Measurements from ENCODE around the gene ZNF747.

The ZNF747 gene

GRCh38 chr16:30535777-30536190 lies 1.1 kb upstream of the ZNF747 start:
- peak; percentile 75 for DNase-seq (ENCODE audit: extremely low spot score)
- ChIA-PET POLR2A (interaction anchor here (0.7 to 11.3 kb wide), 31 partner anchors 8 to 413 kb away, joined by 3 to 181 read pairs (median 9); partner anchors contain the start of genes CORO1A, DCTPP1, FBRS and MAPK3), CTCF (interaction anchor here (0.6 to 1.9 kb wide), 17 partner anchors 9 to 696 kb away, joined by 3 to 19 read pairs (median 5); partner anchors contain the start of genes DCTPP1, PRR14 and ZNF764)
- TF ChIP-seq HDGF (IDR thresholded peaks at IDR 0.05; ENCODE audit: borderline replicate concordance), result 0 out of 2 replicates have a peak, but pooled peaks have one; percentile 49
- TF ChIP-seq SUZ12 (IDR thresholded peaks at IDR 0.05), result no peak
- TF ChIP-seq FOXA1 (IDR thresholded peaks at IDR 0.05), result no peak
- TF ChIP-seq SP1 (IDR thresholded peaks at IDR 0.05), result no peak
- no peak for TF ChIP-seq ARNT (IDR thresholded peaks at IDR 0.05)
- no peak for TF ChIP-seq FOXK2 (IDR thresholded peaks at IDR 0.05)
- peak; percentile 3; the same call in 1 of the 2 replicates for TF ChIP-seq L3MBTL2 (conservative IDR thresholded peaks at IDR 0.05)
- TF ChIP-seq TARDBP (IDR thresholded peaks at IDR 0.05), result no peak

- CTCF ChIA-PET, result interaction anchor here (0.6 to 2.4 kb wide), 18 partner anchors 8 to 696 kb away, joined by 3 to 19 read pairs (median 6); partner anchors contain the start of genes DCTPP1, PRR14 and ZNF764
- DNase-seq (ENCODE audit: extremely low spot score), result no peak
- peak; percentile 94 for TF ChIP-seq L3MBTL2 (conservative IDR thresholded peaks at IDR 0.05)
- no peak for TF ChIP-seq NFRKB (IDR thresholded peaks at IDR 0.05)
- TF ChIP-seq BHLHE40 (IDR thresholded peaks at IDR 0.05; ENCODE audit: borderline replicate concordance), result no peak
- peak; percentile 74; the same call in 1 of the 2 replicates for TF ChIP-seq ELF4 (IDR thresholded peaks at IDR 0.05)
- no peak for TF ChIP-seq TARDBP (IDR thresholded peaks at IDR 0.05)
- no peak for TF ChIP-seq SUZ12 (IDR thresholded peaks at IDR 0.05)
- POLR2A ChIA-PET, result interaction anchor here (0.6 to 11.3 kb wide), 39 partner anchors 8 to 540 kb away, joined by 3 to 181 read pairs (median 5); partner anchors contain the start of genes CORO1A, DCTPP1, FBRS and MAPK3
These were observed 583 bp upstream of the ZNF747 start for GRCh38 chr16:30535106-30535776.

DNA sequence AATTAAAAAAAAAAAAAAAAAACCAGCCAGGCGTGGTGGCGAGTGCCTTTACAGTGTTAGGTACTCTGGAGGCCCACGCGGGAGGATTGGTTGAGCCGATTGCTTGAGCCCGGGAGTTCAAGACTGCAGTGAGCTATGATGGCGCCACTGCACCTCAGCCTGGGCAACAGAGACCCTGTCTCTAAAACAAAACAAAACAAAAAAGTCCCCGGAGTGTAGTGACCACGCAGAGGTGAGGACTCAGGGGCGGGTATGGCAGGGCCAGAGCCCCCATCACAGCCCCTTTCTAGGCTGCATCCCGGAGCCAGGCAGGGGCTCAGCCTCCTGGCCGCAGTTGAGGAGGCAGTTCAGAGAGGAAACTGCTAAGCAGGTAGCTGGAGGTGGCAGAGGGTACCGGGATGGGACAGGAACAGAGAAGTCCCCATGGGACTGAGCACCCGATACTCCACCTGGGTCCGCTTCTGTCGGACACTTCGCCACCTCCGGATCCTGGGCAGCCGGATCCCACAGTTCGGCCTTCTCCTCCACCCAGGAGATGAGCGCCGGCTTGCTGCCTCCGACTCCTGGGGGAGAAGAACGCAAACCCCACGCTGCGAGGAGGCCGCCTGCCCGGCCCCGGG lies 800 bp downstream of the ZNF747 start:
- CTCF ChIA-PET, result interaction anchor here (0.8 to 2.4 kb wide), 2 partner anchors 82 to 104 kb away, joined by 3 to 8 read pairs; partner anchors contain the start of gene DCTPP1
- no peak for TF ChIP-seq BHLHE40 (IDR thresholded peaks at IDR 0.05; ENCODE audit: borderline replicate concordance)
- TF ChIP-seq FOXA1 (IDR thresholded peaks at IDR 0.05), result no peak
- TF ChIP-seq LEF1 (IDR thresholded peaks at IDR 0.05; ENCODE audit: borderline replicate concordance), result no peak
- TF ChIP-seq NFRKB (IDR thresholded peaks at IDR 0.05), result no peak
- no peak for TF ChIP-seq CTBP1 (IDR thresholded peaks at IDR 0.05; ENCODE audit: borderline replicate concordance)
- TF ChIP-seq ELF4 (IDR thresholded peaks at IDR 0.05), result no peak
- no peak for TF ChIP-seq TARDBP (IDR thresholded peaks at IDR 0.05)
- no peak for TF ChIP-seq ZNF384 (IDR thresholded peaks at IDR 0.05)
- no peak for TF ChIP-seq ARNT (IDR thresholded peaks at IDR 0.05)
- no peak for TF ChIP-seq SP1 (IDR thresholded peaks at IDR 0.05)
- TF ChIP-seq HDGF (IDR thresholded peaks at IDR 0.05; ENCODE audit: borderline replicate concordance), result no peak
- no peak for TF ChIP-seq FOXM1 (IDR thresholded peaks at IDR 0.05; ENCODE audit: borderline replicate concordance)
- TF ChIP-seq L3MBTL2 (conservative IDR thresholded peaks at IDR 0.05), result no peak
- TF ChIP-seq FOXK2 (IDR thresholded peaks at IDR 0.05), result no peak
- no peak for DNase-seq (ENCODE audit: extremely low spot score)
- POLR2A ChIA-PET, result interaction anchor here (0.7 to 11.3 kb wide), 22 partner anchors 9 to 411 kb away, joined by 3 to 181 read pairs (median 5); partner anchors contain the start of genes DCTPP1, MAPK3, ZNF688 and ZNF689

- no peak for DNase-seq (ENCODE audit: extremely low spot score)
- POLR2A ChIA-PET, result interaction anchor here (1.0 to 11.3 kb wide), 7 partner anchors 8 to 103 kb away, joined by 3 to 181 read pairs (median 37); partner anchors contain the start of genes DCTPP1, ZNF688, ZNF689 and ZNF764
- TF ChIP-seq FOXM1 (IDR thresholded peaks at IDR 0.05; ENCODE audit: borderline replicate concordance) (no peak), LEF1 (IDR thresholded peaks at IDR 0.05; ENCODE audit: borderline replicate concordance) (no peak), ELF4 (IDR thresholded peaks at IDR 0.05) (no peak), HDGF (IDR thresholded peaks at IDR 0.05; ENCODE audit: borderline replicate concordance) (no peak), SP1 (IDR thresholded peaks at IDR 0.05) (no peak)
- CTCF ChIA-PET, result interaction anchor here (2.4 kb wide), 1 partner anchor 103 kb away, joined by 8 read pairs; the partner anchor contains the start of gene DCTPP1
These were observed 1.5 kb downstream of the ZNF747 start for GRCh38 chr16:30533146-30533522.

- no peak for TF ChIP-seq CTBP1 (IDR thresholded peaks at IDR 0.05; ENCODE audit: borderline replicate concordance)
- no peak for TF ChIP-seq ELF4 (IDR thresholded peaks at IDR 0.05)
- TF ChIP-seq TARDBP (IDR thresholded peaks at IDR 0.05), result no peak
- no peak for TF ChIP-seq ZNF384 (IDR thresholded peaks at IDR 0.05)
- no peak for TF ChIP-seq FOXK2 (IDR thresholded peaks at IDR 0.05)
- TF ChIP-seq BHLHE40 (IDR thresholded peaks at IDR 0.05; ENCODE audit: borderline replicate concordance), result no peak
- TF ChIP-seq HDGF (IDR thresholded peaks at IDR 0.05; ENCODE audit: borderline replicate concordance), result no peak
- TF ChIP-seq NFRKB (IDR thresholded peaks at IDR 0.05), result no peak
- TF ChIP-seq SP1 (IDR thresholded peaks at IDR 0.05), result no peak
- no peak for TF ChIP-seq LEF1 (IDR thresholded peaks at IDR 0.05; ENCODE audit: borderline replicate concordance)
- no peak for TF ChIP-seq SUZ12 (IDR thresholded peaks at IDR 0.05)
- no peak for TF ChIP-seq L3MBTL2 (conservative IDR thresholded peaks at IDR 0.05)
- no peak for TF ChIP-seq FOXM1 (IDR thresholded peaks at IDR 0.05; ENCODE audit: borderline replicate concordance)
- TF ChIP-seq ARNT (IDR thresholded peaks at IDR 0.05), result no peak
- ChIA-PET POLR2A (interaction anchor here (1.3 to 11.3 kb wide), 3 partner anchors 8 to 102 kb away, joined by 3 to 181 read pairs (median 29); partner anchors contain the start of genes DCTPP1 and ZNF764), CTCF (interaction anchor here (2.4 kb wide), 1 partner anchor 103 kb away, joined by 8 read pairs; the partner anchor contains the start of gene DCTPP1)
- no peak for DNase-seq (ENCODE audit: extremely low spot score)
These were observed 2.1 kb downstream of the ZNF747 start for GRCh38 chr16:30532285-30533145.

- POLR2A ChIA-PET, result interaction anchor here (0.6 to 7.2 kb wide), 16 partner anchors 11 to 128 kb away, joined by 3 to 49 read pairs (median 4); partner anchors contain the start of genes DCTPP1, FBRS, SEPHS2 and ZNF688
- no peak for DNase-seq (ENCODE audit: extremely low spot score)
- CTCF ChIA-PET, result no interaction called here
- TF ChIP-seq SUZ12 (IDR thresholded peaks at IDR 0.05) (no peak), ARNT (IDR thresholded peaks at IDR 0.05) (no peak), LEF1 (IDR thresholded peaks at IDR 0.05; ENCODE audit: borderline replicate concordance) (no peak), PKNOX1 (IDR thresholded peaks at IDR 0.05) (no peak), ELF4 (IDR thresholded peaks at IDR 0.05) (no peak), FOXK2 (IDR thresholded peaks at IDR 0.05) (no peak), NFRKB (IDR thresholded peaks at IDR 0.05) (no peak), HDGF (IDR thresholded peaks at IDR 0.05; ENCODE audit: borderline replicate concordance) (no peak), BHLHE40 (IDR thresholded peaks at IDR 0.05; ENCODE audit: borderline replicate concordance) (no peak), FOXA1 (IDR thresholded peaks at IDR 0.05) (no peak), CTBP1 (IDR thresholded peaks at IDR 0.05; ENCODE audit: borderline replicate concordance) (no peak)
These were observed 4.3 kb downstream of the ZNF747 start for GRCh38 chr16:30530163-30531037.

All from HEK293T (cell line).